Measurements from ENCODE around the gene KRTAP10-5. TPM values are rescaled to one million over a fixed set of nuclear protein-coding genes. Genes with fewer than 3 reads are reported as not detected.
"Not testable (repeated sequence)": the region's sequence is repeated elsewhere in the genome, so short reads cannot be mapped to it uniquely, and the experiment has no call there.

KRTAP10-5 gene
- total RNA-seq, 8 experiments from 2014 or later = 0.17 to 1.1 (median 0.43) TPM; not detected in 4

DNA sequence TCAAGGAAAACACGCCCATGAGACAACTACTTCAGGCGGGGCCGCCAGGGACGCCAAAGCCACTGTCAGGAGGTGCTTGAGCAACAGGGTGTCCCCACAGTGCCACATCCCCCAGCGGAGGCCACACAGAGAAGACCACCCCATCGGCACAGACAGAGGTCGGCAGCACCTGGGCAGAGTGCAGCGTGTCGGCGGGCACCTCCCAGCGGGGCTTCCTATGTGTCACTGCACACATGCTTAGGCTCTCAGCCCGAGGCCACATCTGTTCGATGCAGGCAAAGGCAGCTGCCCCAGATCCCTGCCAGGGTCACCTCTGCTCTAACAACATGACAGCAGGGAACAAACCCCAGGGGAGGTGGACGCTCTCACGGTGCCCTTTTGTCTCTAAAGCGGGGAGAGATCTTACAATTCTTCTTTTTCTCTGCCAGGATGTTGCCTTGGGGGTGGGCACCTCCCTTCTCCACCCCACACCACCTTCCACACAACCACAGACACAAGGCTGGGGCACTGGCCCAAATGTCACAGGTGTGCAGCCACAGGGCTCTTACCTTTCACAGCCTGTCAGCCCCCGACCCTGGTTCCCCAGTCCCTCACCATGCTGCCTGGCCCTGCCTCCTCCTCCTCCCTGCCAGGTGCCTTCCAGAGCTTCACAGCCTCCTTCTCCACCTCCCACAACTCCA is 35.6 kb upstream of the KRTAP10-5 start:
- ATAC-seq (replicated peaks in 6 of 8) = no peak
- 17 to 100% (median 56%) methylated on average over 1 to 9 of the region's 17 CpGs; no CpG with 5 or more reads in 4 of the 10 experiments for WGBS, 10 experiments

DNA sequence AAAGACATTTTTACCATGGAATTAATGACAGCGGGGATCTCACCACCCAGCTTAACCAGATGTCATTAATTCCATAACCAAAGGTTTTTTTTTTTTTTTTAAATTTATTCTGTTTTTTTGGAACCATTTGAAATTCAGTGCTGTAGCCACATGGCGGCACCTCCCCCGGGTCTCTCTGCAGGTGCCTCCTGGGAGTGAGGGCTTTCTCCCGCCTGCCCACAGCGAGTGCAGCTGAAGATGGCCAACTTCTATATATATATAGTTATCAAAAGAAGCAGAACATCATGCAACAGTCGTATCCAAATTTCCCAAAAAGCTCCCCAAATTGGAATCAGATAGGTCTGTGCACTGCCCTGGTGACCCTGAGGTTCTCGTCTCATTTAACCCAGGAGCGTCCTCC is 35.1 kb upstream of the KRTAP10-5 start:
- in situ Hi-C loops (cut with MboI; ENCODE audit: low pct_unique_long_range_greater_than_20kb in 2 of 9, low sequenced_read_pairs in 9 of 9, unreplicated experiment in 9 of 9) = no loop called here
- 14 to 100% (median 64%) methylated on average over 2 to 8 of the region's 8 CpGs; no CpG with 5 or more reads in 1 of the 10 experiments for WGBS, 10 experiments
- no peak overlapping the region for H3K27ac ChIP-seq
- no peak for ATAC-seq (replicated peaks in 6 of 8)
- H3K4me1 ChIP-seq (replicated peaks in 1 of 2) = no peaks in the 10 kb centered on the region
- H3K4me3 ChIP-seq = no peak overlapping the region

More for the DNA sequence above, 35.6 kb upstream of the KRTAP10-5 start:
- no peak overlapping the region for H3K4me3 ChIP-seq
- H3K27ac ChIP-seq = no peak overlapping the region
- in situ Hi-C loops (cut with MboI; ENCODE audit: low pct_unique_long_range_greater_than_20kb in 2 of 9, low sequenced_read_pairs in 9 of 9, unreplicated experiment in 9 of 9) = no loop called here
- no peaks in the 10 kb centered on the region for H3K4me1 ChIP-seq (replicated peaks in 1 of 2)

DNA sequence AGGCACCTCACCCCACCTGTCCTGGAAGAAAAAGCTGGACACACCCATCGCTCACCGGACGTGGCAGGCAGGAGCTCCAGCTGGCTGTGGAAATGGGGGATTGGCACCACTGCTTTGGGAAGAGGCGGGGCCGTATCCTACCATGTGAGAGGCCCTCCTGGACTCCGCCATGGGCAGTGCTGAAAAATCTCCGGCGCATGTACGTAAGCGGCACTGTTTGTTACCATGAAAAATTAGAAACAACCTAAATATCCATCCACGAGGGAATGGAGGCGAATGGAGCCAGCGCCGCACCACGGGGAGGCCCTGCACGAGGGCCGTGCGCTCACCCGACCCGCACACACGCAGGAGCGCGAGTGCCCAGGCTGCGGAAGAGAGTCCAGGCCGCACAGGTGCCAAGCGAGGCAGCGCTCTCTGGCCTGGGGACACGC is 34.6 kb upstream of the KRTAP10-5 start:
- ATAC-seq (replicated peaks in 6 of 8) = no peak
- Histone ChIP-seq H3K4me3 (no peak overlapping the region), H3K4me1 (replicated peaks in 1 of 2) (no peaks in the 10 kb centered on the region), H3K27ac (no peak overlapping the region)
- in situ Hi-C loops (cut with MboI; ENCODE audit: low pct_unique_long_range_greater_than_20kb in 2 of 9, low sequenced_read_pairs in 9 of 9, unreplicated experiment in 9 of 9) = no loop called here
- WGBS, 10 experiments = 50 to 100% (median 94%) methylated on average over 1 to 15 of the region's 28 CpGs; no CpG with 5 or more reads in 3 of the 10 experiments

DNA sequence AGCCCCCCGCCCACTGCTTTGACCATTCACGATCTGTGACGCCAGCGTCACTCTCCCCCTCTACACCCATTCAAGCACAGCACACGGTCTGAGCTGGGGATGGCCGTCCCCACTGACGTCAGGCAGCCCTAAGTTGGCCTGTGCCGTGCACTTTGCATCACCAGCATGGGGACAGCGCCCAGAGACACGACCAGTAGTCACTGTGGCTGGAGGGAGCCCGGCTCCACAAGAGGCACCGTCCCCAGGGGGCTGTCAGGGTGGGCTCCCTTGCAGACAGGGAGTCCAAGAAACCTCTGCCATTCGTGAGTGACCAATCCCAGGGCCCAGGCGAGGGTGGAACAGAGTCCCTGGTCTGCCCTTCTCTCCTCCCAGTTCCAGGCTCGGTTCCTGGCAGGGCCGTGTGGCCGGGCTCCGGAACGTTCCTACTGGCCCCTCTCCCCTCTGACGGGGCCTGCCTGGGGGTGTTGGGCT is 33.8 kb upstream of the KRTAP10-5 start:
- 17 to 93% (median 40%) methylated on average over 1 to 3 of the region's 20 CpGs; no CpG with 5 or more reads in 7 of the 10 experiments for WGBS, 10 experiments
- H3K27ac ChIP-seq = no peak overlapping the region
- H3K4me3 ChIP-seq = no peak overlapping the region
- no peak for ATAC-seq (replicated peaks in 6 of 8)
- in situ Hi-C loops (cut with MboI; ENCODE audit: low pct_unique_long_range_greater_than_20kb in 2 of 9, low sequenced_read_pairs in 9 of 9, unreplicated experiment in 9 of 9) = no loop called here
- no peaks in the 10 kb centered on the region for H3K4me1 ChIP-seq (replicated peaks in 1 of 2)

DNA sequence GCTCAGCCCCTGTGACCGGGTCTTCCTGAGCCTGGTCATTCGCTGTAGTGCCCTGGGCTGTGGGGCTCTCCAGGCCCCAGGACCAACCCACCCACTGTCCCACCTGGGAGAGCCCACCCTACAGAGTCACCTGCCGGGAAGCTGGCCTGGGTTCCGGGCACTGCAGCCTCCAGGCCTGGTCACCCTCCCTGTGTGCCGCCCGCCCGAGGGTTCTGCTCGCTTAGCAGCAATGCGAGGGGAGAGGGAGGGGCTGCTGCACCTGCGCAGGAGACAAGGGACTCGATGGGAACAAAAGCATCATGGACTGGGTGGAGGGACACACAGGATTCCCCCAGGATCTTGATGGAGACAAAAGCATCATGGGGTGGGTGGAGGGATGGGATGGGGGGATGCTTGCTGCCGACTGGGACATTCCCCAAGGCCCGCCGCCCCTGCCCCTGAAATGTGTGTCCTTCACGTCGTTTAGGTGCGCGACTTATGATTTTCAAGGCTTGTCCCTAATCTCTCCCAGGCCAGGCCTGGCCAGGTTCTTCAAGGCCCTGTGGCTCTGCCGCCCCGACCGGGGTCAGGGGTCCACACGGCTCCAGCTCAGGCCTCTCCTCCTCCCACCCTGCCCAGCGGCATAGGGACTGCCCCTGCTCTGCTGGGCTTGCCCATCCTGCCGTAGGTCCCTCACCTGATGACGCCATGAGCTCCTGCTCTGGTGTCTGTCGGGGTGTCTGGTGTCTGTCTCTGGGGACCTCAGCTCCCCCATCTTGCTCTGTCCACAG is 33.2 kb upstream of the KRTAP10-5 start:
- no peak overlapping the region for H3K27ac ChIP-seq
- 83 to 97% methylated on average over 2 to 11 of the region's 26 CpGs; no CpG with 5 or more reads in 8 of the 10 experiments for WGBS, 10 experiments
- in situ Hi-C loops (cut with MboI; ENCODE audit: low pct_unique_long_range_greater_than_20kb in 2 of 9, low sequenced_read_pairs in 9 of 9, unreplicated experiment in 9 of 9) = no loop called here
- no peak overlapping the region for H3K4me3 ChIP-seq
- ATAC-seq (replicated peaks in 6 of 8) = no peak
- no peaks in the 10 kb centered on the region for H3K4me1 ChIP-seq (replicated peaks in 1 of 2)

DNA sequence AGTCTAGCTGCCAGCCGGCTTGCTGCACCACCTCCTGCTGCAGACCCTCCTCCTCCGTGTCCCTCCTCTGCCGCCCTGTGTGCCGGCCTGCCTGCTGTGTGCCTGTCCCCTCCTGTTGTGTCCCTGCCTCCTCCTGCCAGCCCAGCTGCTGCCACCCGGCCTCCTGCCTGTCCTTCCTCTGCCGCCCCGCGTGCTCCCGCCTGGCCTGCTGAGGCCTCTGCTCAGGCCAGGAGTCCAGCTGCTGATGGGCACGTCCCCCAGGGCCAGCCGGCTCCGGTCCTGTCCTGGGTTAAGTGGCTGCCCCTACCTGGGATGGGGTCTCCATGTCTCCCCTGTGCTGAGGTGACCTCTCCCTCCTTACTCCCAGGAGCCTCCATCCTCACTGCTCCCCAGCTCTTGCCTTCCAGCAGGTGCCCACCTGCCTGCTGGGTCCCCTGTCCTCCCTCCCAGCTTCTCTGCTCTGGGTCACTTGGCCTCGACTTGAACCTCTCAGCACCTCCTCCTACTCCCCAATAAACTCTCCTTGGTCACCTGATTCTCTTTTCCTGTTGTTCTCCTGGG is 32.3 kb upstream of the KRTAP10-5 start:
- no peaks in the 10 kb centered on the region for H3K4me1 ChIP-seq (replicated peaks in 1 of 2)
- in situ Hi-C loops (cut with MboI; ENCODE audit: low pct_unique_long_range_greater_than_20kb in 2 of 9, low sequenced_read_pairs in 9 of 9, unreplicated experiment in 9 of 9) = no loop called here
- no peak overlapping the region for H3K4me3 ChIP-seq
- ATAC-seq (replicated peaks in 6 of 8) = no peak
- no peak overlapping the region for H3K27ac ChIP-seq
- 30 to 90% (median 89%) methylated on average over 2 to 5 of the region's 13 CpGs; no CpG with 5 or more reads in 7 of the 10 experiments for WGBS, 10 experiments

DNA sequence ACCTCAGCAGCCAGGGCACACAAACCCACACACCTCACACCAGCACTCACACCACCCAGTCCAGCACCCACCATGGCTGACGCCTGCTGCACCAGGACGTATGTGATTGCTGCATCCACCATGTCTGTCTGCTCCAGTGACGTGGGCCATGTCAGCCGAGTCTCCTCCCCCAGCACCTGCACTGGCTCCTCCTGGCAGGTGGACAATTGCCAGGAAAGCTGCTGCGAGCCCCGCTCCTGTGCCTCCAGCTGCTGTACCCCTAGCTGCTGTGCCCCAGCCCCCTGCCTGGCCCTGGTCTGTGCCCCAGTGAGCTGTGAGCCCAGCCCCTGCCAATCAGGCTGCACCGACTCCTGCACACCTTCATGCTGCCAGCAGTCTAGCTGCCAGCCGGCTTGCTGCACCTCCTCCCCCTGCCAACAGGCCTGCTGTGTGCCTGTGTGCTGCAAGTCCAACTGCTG is 31.7 kb upstream of the KRTAP10-5 start, which contains the start of gene KRTAP10-8:
TSS of gene KRTAP10-8 (plus strand) at position 51 of the 458 bp plus-strand sequence. CDS start at position 73, 22 bp downstream.
- no peaks in the 10 kb centered on the region for H3K4me1 ChIP-seq (replicated peaks in 1 of 2)
- no peak within 1 kb of the TSS for H3K4me3 ChIP-seq
- 20 to 93% (median 76%) methylated on average over 1 to 6 of the region's 8 CpGs; no CpG with 5 or more reads in 6 of the 10 experiments for WGBS, 10 experiments
- no peak for ATAC-seq (replicated peaks in 6 of 8)
- H3K27ac ChIP-seq = no peak within 1 kb of the TSS
- in situ Hi-C loops (cut with MboI; ENCODE audit: low pct_unique_long_range_greater_than_20kb in 2 of 9, low sequenced_read_pairs in 9 of 9, unreplicated experiment in 9 of 9) = no loop called here

DNA sequence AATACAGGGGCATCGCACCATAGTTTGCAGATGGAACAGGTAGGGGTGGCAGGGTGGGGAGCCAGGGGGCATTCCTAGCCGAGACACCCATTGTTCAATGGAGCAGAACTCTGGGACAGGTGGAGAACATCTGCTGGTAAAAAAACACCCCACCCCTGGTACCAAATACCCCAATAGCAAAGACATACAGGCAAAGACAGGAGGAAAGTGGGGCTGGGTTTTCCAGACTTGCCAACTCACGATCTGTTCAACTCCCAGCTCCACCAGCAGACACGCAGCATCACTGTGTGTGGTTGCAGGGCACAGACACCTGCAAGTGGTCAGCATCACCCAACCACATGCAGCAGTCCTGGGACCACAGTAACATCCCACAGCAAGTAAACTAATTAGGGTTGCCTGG is 31.1 kb upstream of the KRTAP10-5 start:
- ATAC-seq (replicated peaks in 6 of 8) = no peak
- Histone ChIP-seq H3K4me1 (replicated peaks in 1 of 2) (no peaks in the 10 kb centered on the region), H3K27ac (no peak overlapping the region), H3K4me3 (no peak overlapping the region)
- in situ Hi-C loops (cut with MboI; ENCODE audit: low pct_unique_long_range_greater_than_20kb in 2 of 9, low sequenced_read_pairs in 9 of 9, unreplicated experiment in 9 of 9) = no loop called here
- 20 to 100% (median 79%) methylated on average over 1 to 3 of the region's 4 CpGs; no CpG with 5 or more reads in 4 of the 10 experiments for WGBS, 10 experiments

DNA sequence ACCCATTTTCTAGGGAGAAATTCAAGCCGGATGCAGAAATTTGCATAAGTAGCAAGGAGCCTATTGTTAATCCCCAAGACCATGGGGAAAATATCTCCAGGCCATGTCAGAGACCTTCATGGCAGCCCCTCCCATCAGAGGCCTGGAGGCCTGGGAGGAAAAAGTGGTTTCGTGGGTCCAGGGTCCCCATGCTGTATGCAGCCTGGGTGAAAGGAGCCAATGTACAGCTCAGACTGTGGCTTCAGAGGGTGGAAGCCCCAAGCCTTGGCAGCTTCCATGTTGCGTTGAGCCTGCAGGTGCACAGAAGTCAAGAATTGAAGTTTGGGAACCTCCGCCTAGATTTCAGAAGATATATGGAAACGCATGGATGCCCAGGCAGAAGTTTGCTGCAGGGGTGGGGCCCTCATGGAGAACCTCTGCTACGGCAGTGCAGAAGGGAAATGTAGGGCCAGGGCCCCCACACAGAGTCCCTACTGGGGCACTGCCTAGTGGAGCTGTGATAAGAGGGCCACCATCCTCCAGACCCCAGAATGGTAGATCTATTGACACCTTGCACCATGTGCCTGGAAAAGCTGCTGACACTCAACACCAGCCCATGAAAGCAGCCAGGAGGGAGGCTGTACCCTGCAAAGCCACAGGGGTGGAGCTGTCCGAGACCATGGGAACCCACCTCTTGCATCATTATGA is 29.9 kb upstream of the KRTAP10-5 start:
- H3K4me1 ChIP-seq (replicated peaks in 1 of 2); in situ Hi-C loops (cut with MboI; ENCODE audit: low pct_unique_long_range_greater_than_20kb in 2 of 9, low sequenced_read_pairs in 9 of 9, unreplicated experiment in 9 of 9); ATAC-seq (replicated peaks in 6 of 8); H3K4me3 ChIP-seq; H3K27ac ChIP-seq: not testable (repeated sequence)
- 0 to 97% (median 61%) methylated on average over 1 to 4 of the region's 7 CpGs; no CpG with 5 or more reads in 3 of the 10 experiments for WGBS, 10 experiments

DNA sequence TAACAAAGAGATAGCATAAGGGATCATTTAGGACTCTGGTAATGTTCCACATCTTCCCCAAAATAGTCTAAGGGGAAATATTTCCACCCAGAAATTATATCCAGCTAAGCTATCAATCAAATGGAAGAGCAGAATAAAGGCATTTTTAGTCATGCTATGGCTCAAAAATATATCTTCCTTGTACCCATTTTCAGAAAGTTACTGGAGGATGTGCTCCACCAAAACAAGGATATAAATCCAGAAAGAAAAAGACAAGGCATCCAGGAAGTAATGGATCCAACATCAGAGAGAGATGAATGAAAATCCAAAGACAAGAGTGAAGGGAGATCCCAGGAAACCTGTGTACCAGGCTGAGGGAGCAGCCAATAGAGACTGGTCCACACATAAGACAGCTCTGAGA is 28.8 kb upstream of the KRTAP10-5 start:
- H3K4me1 ChIP-seq (replicated peaks in 1 of 2) = no peaks in the 10 kb centered on the region
- no peak for ATAC-seq (replicated peaks in 6 of 8)
- H3K27ac ChIP-seq = no peak overlapping the region
- H3K4me3 ChIP-seq = no peak overlapping the region
- in situ Hi-C loops (cut with MboI; ENCODE audit: low pct_unique_long_range_greater_than_20kb in 2 of 9, low sequenced_read_pairs in 9 of 9, unreplicated experiment in 9 of 9) = no loop called here

DNA sequence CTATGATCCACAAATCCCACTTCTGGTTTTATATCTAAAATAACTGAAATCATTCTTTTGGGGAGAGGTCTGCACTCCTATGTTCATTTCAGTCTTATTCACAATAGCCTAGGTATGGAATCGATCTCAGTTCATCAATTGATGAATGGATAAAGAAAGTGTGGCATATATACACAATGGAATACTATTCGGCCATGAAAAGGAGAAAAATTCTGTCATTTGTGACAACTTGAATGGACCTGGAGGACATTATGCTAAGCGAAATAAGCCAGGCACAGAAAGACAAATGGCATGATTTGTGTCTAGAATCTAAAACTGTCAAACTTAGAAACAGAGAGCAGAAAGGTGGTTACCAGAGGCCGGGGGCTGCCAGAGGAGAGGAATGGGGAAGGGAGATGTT is 26.1 kb upstream of the KRTAP10-5 start:
- H3K27ac ChIP-seq = no peak overlapping the region
- WGBS, 10 experiments = 31 to 100% (median 54%) methylated on average over 1 to 4 of the region's 4 CpGs
- in situ Hi-C loops (cut with MboI; ENCODE audit: low pct_unique_long_range_greater_than_20kb in 2 of 9, low sequenced_read_pairs in 9 of 9, unreplicated experiment in 9 of 9) = no loop called here
- no peak overlapping the region for H3K4me3 ChIP-seq
- no peaks in the 10 kb centered on the region for H3K4me1 ChIP-seq (replicated peaks in 1 of 2)
- no peak for ATAC-seq (replicated peaks in 6 of 8)

DNA sequence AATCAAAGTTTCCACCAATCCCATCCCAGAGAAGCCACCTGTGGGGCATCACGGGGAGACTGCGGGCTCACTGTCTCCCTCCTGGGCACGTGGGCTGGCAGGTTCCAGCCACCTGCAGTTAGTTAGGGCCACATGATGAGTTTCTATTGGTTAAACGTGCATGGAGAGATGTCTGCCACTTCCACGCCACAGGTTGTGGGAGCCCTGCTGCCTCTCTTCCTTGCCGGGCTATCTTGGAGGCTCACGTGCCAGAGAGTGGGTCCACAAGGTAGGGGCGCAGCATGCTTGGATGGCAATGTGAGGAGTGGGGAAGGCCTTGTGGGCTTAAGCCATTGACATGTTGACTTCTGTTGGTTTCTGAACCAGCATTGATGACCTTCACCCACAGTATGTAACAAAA is 23.5 kb upstream of the KRTAP10-5 start:
- in situ Hi-C loops (cut with MboI; ENCODE audit: low pct_unique_long_range_greater_than_20kb in 2 of 9, low sequenced_read_pairs in 9 of 9, unreplicated experiment in 9 of 9) = no loop called here
- no peaks in the 10 kb centered on the region for H3K4me1 ChIP-seq (replicated peaks in 1 of 2)
- ATAC-seq (replicated peaks in 6 of 8) = no peak
- no peak overlapping the region for H3K27ac ChIP-seq
- H3K4me3 ChIP-seq = no peak overlapping the region
- WGBS, 10 experiments = 42 to 100% (median 85%) methylated on average over 1 to 8 of the region's 8 CpGs; no CpG with 5 or more reads in 2 of the 10 experiments

Data from motor neuron (in vitro differentiated cells).